ENCODE measurements around the gene VTN. TPM values are rescaled to one million over a fixed set of nuclear protein-coding genes. Genes with fewer than 3 reads are reported as not detected.

The VTN gene
- total and polyA plus RNA-seq, 2 donors (not counting 1 experiment from before 2014, with no cell fraction given) = 0.34 to 0.36 TPM

GRCh38 chr17:28390563-28390962, 20.5 kb upstream of the VTN start:
- POLR2A ChIA-PET = no interaction called here
- peaks cover 3 to 44% of the 10 kb centered on the region in 2 experiments for H3K36me3 ChIP-seq (replicated peaks in 1 of 2; ENCODE audit: control extremely low read depth in 1 of 2, control insufficient read depth in 1 of 2, extremely low read depth in 1 of 2, insufficient read depth in 2 of 2, low read length in 1 of 2)
- H2AFZ ChIP-seq (ENCODE audit: insufficient read depth, low read depth, low read length, poor library complexity, severe bottlenecking) = no peak overlapping the region
- Mint-ChIP-seq H3K4me1 (peaks cover under 1% of the 10 kb centered on the region), H3K9me3 (ENCODE audit: insufficient read depth) (no peaks in the 10 kb centered on the region), H3K27ac (no peak overlapping the region), H3K27me3 (no peaks in the 10 kb centered on the region), H3K4me3 (no peak overlapping the region)
- peaks cover 0 to 6% (median 0%) of the 10 kb centered on the region in 4 experiments for H3K27me3 ChIP-seq (replicated peaks in 1 of 4; ENCODE audit: control extremely low read depth in 1 of 4, control insufficient read depth in 3 of 4, insufficient read depth in 4 of 4, low read length in 3 of 4)
- no peak for TF ChIP-seq CTCF (IDR thresholded peaks at IDR 0.05)
- no peak for TF ChIP-seq EZH2 (IDR thresholded peaks at IDR 0.05; ENCODE audit: borderline replicate concordance, insufficient read depth, low read depth, low read length, poor library complexity, severe bottlenecking)
- H4K20me1 ChIP-seq (ENCODE audit: control insufficient read depth, insufficient read depth, low read length, poor library complexity, severe bottlenecking) = no peaks in the 10 kb centered on the region
- H3K4me2 ChIP-seq (replicated peaks; ENCODE audit: low read depth, low read length, poor library complexity, severe bottlenecking) = no peak overlapping the region
- CTCF ChIA-PET = interaction anchor here (2.6 kb wide), 1 partner anchor 26 kb away, joined by 6 read pairs; no protein-coding TSS in a partner anchor
- H3K27ac ChIP-seq (ENCODE audit: low read length in 2 of 2) = no peak overlapping the region
- DNase-seq = no peak
- ATAC-seq (ENCODE audit: low read depth) = no peak
- no peaks in the 10 kb centered on the region for H3K79me2 ChIP-seq (ENCODE audit: control insufficient read depth, insufficient read depth, low read length)
- no peak overlapping the region for H3K4me3 ChIP-seq (ENCODE audit: control extremely low read depth in 1 of 5, extremely low read depth in 1 of 5, insufficient read depth in 1 of 5, low read depth in 2 of 5, low read length in 4 of 5)
- no peak overlapping the region for H3K9ac ChIP-seq (ENCODE audit: low read length)
- intact Hi-C loops (cut with micrococcal nuclease) = no loop called here
- peaks cover 0 to under 1% (median 0%) of the 10 kb centered on the region in 3 donors for H3K9me3 ChIP-seq (ENCODE audit: control extremely low read depth in 1 of 3, control insufficient read depth in 2 of 3, insufficient read depth in 1 of 3, low read length in 2 of 3)
- peaks cover under 1% of the 10 kb centered on the region in 2 donors for H3K4me1 ChIP-seq (ENCODE audit: control insufficient read depth in 2 of 2, insufficient read depth in 2 of 2, low read length in 2 of 2)
- WGBS (ENCODE audit: insufficient coverage) = 100% methylated on average over 1 of the region's 2 CpGs

- peaks cover 0 to 4% (median 0%) of the 10 kb centered on the region in 3 donors for H3K9me3 ChIP-seq (ENCODE audit: control extremely low read depth in 1 of 3, control insufficient read depth in 2 of 3, insufficient read depth in 1 of 3, low read length in 2 of 3)
- H3K4me3 ChIP-seq (ENCODE audit: control extremely low read depth in 1 of 5, extremely low read depth in 1 of 5, insufficient read depth in 1 of 5, low read depth in 2 of 5, low read length in 4 of 5) = no peak overlapping the region
- H3K27ac Mint-ChIP-seq = no peak overlapping the region
- no peaks in the 10 kb centered on the region for H4K20me1 ChIP-seq (ENCODE audit: control insufficient read depth, insufficient read depth, low read length, poor library complexity, severe bottlenecking)
- H3K36me3 ChIP-seq (replicated peaks in 1 of 2; ENCODE audit: control extremely low read depth in 1 of 2, control insufficient read depth in 1 of 2, extremely low read depth in 1 of 2, insufficient read depth in 2 of 2, low read length in 1 of 2) = peaks cover 3 to 40% of the 10 kb centered on the region in 2 experiments
- H3K27me3 Mint-ChIP-seq = peaks cover 4% of the 10 kb centered on the region
- intact Hi-C loops (cut with micrococcal nuclease) = no loop called here
- peaks cover 5% of the 10 kb centered on the region for H3K4me1 Mint-ChIP-seq
- H3K27ac ChIP-seq (ENCODE audit: low read length in 2 of 2) = no peak overlapping the region
- TF ChIP-seq CTCF (IDR thresholded peaks at IDR 0.05) (no peak), EZH2 (IDR thresholded peaks at IDR 0.05; ENCODE audit: borderline replicate concordance, insufficient read depth, low read depth, low read length, poor library complexity, severe bottlenecking) (no peak)
- WGBS (ENCODE audit: insufficient coverage) = 100% methylated on average over 1 of the region's 1 CpG
- H2AFZ ChIP-seq (ENCODE audit: insufficient read depth, low read depth, low read length, poor library complexity, severe bottlenecking) = no peak overlapping the region
- CTCF ChIA-PET = interaction anchor here (2.6 kb wide), 1 partner anchor 26 kb away, joined by 6 read pairs; no protein-coding TSS in a partner anchor
- H3K4me3 Mint-ChIP-seq = no peak overlapping the region
- H3K79me2 ChIP-seq (ENCODE audit: control insufficient read depth, insufficient read depth, low read length) = no peaks in the 10 kb centered on the region
- no peak overlapping the region for H3K4me2 ChIP-seq (replicated peaks; ENCODE audit: low read depth, low read length, poor library complexity, severe bottlenecking)
- peaks cover 0 to 10% (median 0%) of the 10 kb centered on the region in 4 experiments for H3K27me3 ChIP-seq (replicated peaks in 1 of 4; ENCODE audit: control extremely low read depth in 1 of 4, control insufficient read depth in 3 of 4, insufficient read depth in 4 of 4, low read length in 3 of 4)
- H3K4me1 ChIP-seq (ENCODE audit: control insufficient read depth in 2 of 2, insufficient read depth in 2 of 2, low read length in 2 of 2) = peaks cover 4 to 5% of the 10 kb centered on the region in 2 donors
- DNase-seq (no peak), ATAC-seq (ENCODE audit: low read depth) (no peak)
- H3K9me3 Mint-ChIP-seq (ENCODE audit: insufficient read depth) = no peaks in the 10 kb centered on the region
- no peak overlapping the region for H3K9ac ChIP-seq (ENCODE audit: low read length)
- POLR2A ChIA-PET = no interaction called here
These were observed 20.0 kb upstream of the VTN start for GRCh38 chr17:28390141-28390540.
